ENCODE data around the gene GPBP1.
"Not testable (repeated sequence)": the region's sequence is repeated elsewhere in the genome, so short reads cannot be mapped to it uniquely, and the experiment has no call there.

Gene GPBP1

GRCh38 chr5:57299986-57300385, 126.1 kb downstream of the GPBP1 start:
- no peak overlapping the region for H3K4me3 ChIP-seq (replicated peaks; ENCODE audit: low read depth, low read length)
- no peak for DNase-seq (ENCODE audit: low read depth)
- no peak for TF ChIP-seq CTCF (IDR thresholded peaks at IDR 0.05; ENCODE audit: low read length, missing control alignments)

- H3K4me3 ChIP-seq (replicated peaks; ENCODE audit: low read depth, low read length), result no peak overlapping the region
- no peak for TF ChIP-seq CTCF (IDR thresholded peaks at IDR 0.05; ENCODE audit: low read length, missing control alignments)
- peak; percentile 64 for DNase-seq (ENCODE audit: low read depth)
These were observed 128.3 kb downstream of the GPBP1 start for GRCh38 chr5:57302164-57302563.

- TF ChIP-seq CTCF (IDR thresholded peaks at IDR 0.05; ENCODE audit: low read length, missing control alignments), result no peak
- peak; percentile 48 for DNase-seq (ENCODE audit: low read depth)
- no peak overlapping the region for H3K4me3 ChIP-seq (replicated peaks; ENCODE audit: low read depth, low read length)
These were observed 128.8 kb downstream of the GPBP1 start for GRCh38 chr5:57302643-57303042.

- no peak overlapping the region for H3K4me3 ChIP-seq (replicated peaks; ENCODE audit: low read depth, low read length)
- DNase-seq (ENCODE audit: low read depth), result no peak
- no peak for TF ChIP-seq CTCF (IDR thresholded peaks at IDR 0.05; ENCODE audit: low read length, missing control alignments)
These were observed 130.1 kb downstream of the GPBP1 start for GRCh38 chr5:57303985-57304384.

- no peak for DNase-seq (ENCODE audit: low read depth)
- no peak overlapping the region for H3K4me3 ChIP-seq (replicated peaks; ENCODE audit: low read depth, low read length)
- no peak for TF ChIP-seq CTCF (IDR thresholded peaks at IDR 0.05; ENCODE audit: low read length, missing control alignments)
These were observed 131.1 kb downstream of the GPBP1 start for GRCh38 chr5:57304931-57305330.

- no peak for DNase-seq (ENCODE audit: low read depth)
- no peak for TF ChIP-seq CTCF (IDR thresholded peaks at IDR 0.05; ENCODE audit: low read length, missing control alignments)
- H3K4me3 ChIP-seq (replicated peaks; ENCODE audit: low read depth, low read length), result no peak overlapping the region
These were observed 132.5 kb downstream of the GPBP1 start for GRCh38 chr5:57306359-57306758.

GRCh38 chr5:57307516-57307915, 133.7 kb downstream of the GPBP1 start:
- DNase-seq (ENCODE audit: low read depth), result no peak
- TF ChIP-seq CTCF (IDR thresholded peaks at IDR 0.05; ENCODE audit: low read length, missing control alignments), result no peak
- no peak overlapping the region for H3K4me3 ChIP-seq (replicated peaks; ENCODE audit: low read depth, low read length)

GRCh38 chr5:57309022-57309421, 135.2 kb downstream of the GPBP1 start:
- not testable (repeated sequence) for DNase-seq (ENCODE audit: low read depth); H3K4me3 ChIP-seq (replicated peaks; ENCODE audit: low read depth, low read length)
